HTERT RPE-1 (cell line): ENCODE measurements around the gene CELA2B.
"Not testable (repeated sequence)": the region's sequence is repeated elsewhere in the genome, so short reads cannot be mapped to it uniquely, and the experiment has no call there.

Experiments
- in situ Hi-C: fragments of 300-500 bp; cut with MboI; formaldehyde crosslinking; loops from 4 replicates; pipeline ENCODE4 v1.14.3; 2020; ENCODE audit warnings: low sequenced_read_pairs

Gene CELA2B

DNA sequence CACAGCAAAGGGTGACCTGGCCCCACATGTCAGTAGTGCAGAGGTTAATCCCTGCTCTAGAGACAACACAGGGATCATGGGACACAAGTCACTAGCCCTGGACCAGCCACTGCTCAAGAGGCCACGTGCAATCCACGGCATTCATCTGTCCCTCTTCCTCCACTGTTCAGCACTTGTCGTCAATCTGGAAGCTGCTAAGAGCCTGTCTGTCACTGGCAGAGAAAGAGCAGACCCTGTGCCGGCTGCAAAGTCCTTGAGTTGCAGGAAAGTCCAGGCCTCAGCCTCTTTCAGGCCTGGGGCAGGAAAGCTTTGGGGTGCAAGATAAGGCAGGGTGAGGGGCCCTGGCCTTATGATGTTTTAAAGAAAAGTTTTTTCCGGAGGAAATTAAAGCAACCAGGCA is 16.7 kb downstream of the CELA2B start:
- in situ Hi-C loops: no loop called here

DNA sequence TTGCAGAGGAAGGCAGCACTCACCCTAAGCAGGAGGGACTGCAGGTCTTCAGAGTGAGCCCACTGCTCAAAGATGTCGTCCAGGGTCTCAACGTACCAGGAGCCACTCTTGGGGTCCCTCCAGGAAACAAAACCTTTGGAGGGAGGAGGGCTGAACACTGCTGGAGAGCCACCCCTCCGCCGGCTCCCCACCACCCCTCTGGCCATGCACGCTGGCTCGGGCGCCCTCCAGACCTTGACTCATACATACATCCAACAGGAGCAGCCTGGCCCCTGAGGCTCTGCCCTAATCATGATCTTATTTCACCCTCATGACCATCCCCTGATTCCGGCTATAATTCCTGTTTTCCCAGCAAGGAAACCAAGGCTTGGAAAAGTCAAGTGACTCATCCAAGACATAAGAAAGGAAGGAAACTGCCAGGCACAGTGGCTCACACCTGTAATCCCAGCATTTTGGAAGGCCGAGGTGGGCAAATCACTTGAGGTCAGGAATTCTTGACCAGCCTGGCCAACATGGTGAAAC is 18.0 kb downstream of the CELA2B start:
- in situ Hi-C loops: no loop called here

DNA sequence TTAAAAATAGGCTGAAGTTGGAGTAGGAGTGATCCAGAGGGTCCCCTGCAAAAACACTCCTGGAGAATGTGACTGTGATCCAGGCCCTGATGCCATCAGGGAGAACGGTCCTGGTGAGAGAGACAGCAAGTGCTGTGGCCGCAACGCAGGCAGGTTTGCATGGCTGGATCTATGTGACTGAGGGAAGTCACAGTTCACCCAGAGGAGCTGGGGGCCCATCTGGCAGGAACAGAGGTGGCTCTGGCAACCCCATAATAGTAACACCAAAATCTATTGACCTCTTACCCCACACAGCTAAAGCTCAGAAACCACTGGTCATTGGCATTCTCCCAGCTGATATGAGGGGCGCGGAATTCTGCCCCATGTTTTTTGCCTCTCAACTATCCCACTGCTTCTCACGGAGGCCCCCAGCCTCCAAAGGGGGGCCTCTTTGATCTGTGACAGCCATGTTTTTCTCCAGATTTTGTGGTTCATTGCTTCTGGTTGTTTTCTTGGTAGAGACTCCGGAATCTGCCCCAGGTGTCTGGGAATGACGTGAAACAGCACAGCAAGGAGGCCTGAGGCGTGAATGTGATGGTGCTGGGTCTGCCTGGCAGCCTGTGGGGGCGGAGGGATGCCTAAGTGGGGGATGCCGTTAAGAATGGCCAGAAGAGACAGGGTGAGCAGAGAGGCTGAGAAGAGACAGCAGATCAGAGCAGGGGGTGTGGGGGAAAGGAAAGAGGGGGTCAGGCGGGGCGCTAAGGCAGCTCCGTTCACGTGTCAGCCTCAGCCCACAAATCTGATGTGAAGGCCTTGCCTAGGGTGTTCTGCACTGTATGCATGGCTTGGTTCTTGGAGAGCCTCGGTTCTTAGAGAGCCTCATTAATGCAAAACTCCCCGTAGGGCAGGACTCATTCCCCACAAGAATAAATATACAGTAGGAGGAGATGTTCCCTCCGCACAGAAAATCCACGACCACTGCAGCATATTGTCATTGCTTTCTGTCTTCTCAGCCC is 24.6 kb downstream of the CELA2B start:
- in situ Hi-C loops: no loop called here

DNA sequence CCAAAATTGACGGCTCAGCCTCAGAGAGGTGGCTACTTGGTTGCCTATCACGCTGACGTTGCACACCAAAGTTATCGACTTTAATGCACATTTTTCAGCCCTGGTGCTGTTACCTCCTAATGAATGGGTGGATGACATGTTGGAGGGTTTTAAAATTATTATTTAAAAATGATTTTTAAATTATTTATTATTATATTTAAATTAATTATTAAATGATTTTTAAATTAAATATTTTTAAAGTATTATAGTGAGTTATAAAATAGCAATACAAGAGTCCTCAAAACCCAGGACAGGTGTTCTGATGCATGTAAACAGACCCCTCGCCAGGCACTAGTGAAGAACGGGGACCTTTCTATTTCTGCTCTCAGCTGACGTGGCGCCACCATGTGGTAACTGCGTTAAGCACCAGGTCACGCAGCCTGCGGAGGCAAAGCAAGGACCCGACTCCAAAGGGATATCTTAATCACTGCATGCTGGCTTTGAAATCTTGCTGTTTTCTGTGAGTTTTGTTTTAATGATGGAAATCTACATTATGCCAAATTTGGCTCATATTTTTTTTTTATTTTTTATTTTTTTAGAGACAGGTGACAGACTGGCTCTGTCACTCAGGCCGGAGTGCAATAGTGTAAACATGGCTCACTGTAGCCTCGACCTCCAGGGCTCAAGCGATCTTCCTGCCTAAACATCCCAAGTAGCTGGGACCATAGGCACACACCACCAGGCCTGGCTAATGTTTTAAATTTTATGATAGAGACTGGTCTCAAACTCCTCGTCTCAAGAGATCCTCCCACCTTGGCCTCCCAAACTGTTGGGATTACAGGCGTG is 25.5 kb downstream of the CELA2B start:
- in situ Hi-C loops: no loop called here

DNA sequence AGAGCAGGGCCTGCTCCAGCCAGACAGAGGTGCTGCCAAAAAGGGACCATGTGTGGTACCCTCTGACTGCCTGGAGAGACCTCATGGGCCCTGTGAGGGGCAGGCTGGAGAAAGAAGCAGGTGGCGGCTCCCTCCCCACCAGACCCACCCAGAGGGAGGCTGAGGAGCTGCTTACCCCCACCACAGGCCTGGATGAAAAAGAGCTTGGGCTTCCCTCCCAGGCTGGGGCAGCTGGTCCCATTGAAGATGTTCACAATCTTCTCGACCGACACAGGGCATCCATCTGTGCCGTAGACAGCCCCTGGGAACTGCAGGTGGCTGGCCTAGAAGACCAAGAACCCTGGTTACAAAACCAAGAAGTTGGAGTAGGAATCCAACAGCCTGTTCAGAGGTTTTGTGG is 28.5 kb downstream of the CELA2B start:
- in situ Hi-C loops: no loop called here

DNA sequence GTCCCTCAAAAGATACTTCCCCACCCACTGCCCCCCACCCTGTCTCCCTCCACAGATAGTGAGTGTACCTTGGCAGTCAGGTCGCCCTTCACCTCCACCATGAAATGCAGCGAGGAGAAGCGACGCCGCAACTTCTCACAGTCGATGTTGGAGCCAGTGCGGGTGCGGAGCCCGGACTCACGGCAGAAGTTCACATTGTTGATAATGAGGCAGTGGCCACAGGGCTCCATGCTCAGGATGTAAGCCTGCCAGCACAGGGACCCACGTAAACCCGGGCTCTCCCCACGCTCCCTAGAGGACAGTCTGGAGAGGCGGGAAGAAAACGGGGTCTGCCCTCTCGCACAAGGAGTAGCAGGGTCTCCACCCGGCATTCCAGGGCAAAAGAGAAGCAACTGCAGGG is 30.9 kb downstream of the CELA2B start:
- in situ Hi-C loops: no loop called here

DNA sequence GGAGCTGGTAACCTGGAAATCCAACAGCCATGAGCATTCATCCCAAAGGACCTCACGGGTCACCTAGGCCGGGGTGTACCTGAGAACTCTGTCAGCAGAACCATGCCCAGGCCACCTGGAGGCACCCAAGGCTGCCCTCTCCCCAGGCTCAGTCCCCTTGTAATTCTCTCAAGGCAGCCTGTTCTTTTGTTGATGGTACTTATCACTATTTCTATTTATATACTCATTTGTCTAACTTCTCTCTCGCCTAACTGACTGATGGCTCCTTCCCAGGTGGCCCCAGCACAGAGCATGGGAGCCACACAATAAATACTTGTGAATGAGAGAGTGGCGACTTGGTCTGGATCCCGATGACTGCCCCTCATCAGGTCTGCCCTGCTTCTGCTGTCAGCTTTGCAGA is 31.4 kb downstream of the CELA2B start:
- in situ Hi-C loops: no loop called here

DNA sequence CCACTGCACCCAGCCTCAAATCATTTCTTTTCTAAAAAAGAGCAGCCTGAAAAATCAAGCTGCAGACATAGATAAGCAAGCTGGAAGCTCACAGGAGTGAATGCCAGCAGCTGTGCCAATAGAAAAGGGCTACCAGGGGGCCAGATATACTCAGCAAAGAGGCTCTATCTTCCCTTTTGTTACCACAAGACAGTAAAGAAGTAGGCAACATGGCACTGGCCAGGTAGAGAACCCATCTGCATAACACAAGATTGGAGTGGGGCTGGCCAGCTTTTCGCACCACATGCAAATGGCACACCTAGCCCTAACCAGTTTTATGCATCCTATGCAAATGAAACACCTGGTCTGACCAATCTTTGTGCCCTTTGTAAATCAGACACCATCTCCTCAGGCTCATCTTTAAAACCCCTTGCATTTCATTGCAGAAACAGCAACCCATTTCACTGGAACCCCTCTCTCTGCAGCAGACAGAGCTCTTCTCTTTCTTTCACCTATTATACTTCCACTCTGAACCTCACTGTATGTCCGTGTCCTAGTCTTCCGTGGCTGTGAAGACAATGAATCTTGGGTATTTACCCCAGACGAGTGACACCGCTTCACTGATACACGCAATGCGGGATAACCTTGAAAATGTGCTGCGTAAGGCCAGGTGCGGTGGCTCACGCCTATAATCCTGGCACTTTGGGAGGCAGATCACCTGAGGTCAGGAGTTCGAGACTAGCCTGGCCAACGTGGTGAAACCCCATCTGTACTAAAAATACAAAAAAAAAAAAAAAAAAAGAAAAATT is 33.0 kb downstream of the CELA2B start:
- in situ Hi-C loops: no loop called here

DNA sequence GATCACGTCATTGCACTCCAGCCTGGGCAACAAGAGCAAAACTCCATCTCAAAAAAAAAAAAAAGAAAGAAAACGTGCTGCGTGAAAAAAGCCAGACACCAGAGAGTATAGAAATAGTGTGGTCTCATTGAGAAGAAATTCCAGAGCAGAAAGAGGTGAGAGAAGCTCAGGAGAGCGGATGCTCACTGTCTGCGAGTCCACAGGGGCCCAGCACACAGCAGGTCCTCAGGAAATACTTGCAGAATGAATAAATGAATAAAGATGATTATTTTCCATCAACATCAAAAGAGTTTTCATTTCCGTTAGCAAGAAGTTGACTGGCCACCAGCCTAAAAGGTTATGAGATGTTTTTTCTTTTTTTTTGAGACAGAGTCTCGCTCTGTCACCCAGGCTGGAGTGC is 33.7 kb downstream of the CELA2B start:
- in situ Hi-C loops: no loop called here

DNA sequence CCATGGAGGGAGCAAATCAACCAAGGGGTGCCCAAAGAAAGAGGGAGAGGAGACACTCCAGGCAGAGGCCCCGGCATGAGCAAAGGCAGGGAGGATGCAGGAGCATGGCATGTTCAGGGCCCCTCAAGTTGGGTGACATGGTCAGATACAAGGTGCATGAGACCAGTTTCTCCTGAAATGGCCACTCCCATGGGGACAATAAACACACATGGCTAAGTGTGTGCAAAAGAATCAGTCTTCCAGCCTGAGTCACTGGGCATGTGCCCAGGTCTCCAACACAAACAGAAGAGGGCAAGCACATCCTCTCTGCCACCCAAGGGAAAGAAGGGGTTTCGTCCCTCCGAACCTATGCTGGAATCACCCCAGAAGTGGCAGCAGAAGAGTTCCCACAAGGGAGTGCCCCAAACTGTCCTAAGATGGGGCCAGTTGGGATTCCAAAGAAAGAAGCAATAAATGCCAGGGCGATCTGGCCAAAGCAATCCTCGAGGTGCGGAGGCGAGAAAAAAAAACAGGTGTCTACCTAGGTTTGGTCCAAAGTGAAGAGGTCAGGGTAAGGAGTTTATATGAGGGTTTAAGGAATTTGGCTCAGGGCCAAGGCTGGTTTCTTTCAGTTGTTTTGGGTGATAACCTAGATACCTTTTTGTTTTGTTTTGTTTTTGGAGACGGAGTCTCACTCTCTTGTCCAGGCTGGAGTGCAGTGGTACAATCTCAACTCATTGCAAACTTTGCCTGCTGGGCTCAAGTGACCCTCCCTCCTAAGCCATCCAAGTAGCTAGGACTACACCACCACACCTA is 34.9 kb downstream of the CELA2B start:
- in situ Hi-C loops: no loop called here

DNA sequence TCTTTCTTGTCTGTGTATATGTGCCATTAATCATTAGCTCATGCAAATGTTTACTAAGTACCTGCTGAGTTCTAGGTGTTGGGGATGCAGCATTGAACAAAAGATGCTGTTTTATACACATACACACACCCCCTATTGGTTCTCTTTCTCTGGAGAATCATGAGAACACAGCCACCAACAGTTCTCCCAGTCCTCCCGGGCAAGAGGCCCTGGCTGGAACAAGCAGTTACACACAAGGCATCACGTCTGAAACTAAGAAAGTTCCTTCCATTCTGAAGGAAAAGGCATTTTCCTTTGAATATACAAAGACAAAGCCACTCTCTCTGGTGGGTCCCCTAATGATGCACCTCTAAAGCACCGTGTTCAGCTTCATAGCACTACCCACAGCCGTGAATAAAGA is 37.3 kb downstream of the CELA2B start:
- in situ Hi-C loops: no loop called here

DNA sequence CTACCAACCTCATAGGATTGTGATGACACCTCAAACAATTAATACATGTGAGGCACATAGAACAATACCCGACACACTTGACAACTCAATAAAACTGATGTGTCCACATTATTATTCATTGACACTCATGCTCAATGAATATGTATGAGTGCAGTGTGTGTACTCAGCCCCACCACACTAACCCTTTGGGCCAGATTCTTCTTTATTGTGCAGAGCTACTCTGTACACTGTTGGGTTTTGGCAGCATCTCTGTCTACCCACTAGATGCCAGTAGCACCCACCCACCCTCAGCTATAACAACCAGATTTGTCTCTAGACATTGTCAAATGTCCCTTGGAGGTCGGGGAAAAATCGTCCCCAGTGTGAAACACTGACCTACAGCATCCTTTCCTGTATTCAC is 38.0 kb downstream of the CELA2B start:
- in situ Hi-C loops: no loop called here

DNA sequence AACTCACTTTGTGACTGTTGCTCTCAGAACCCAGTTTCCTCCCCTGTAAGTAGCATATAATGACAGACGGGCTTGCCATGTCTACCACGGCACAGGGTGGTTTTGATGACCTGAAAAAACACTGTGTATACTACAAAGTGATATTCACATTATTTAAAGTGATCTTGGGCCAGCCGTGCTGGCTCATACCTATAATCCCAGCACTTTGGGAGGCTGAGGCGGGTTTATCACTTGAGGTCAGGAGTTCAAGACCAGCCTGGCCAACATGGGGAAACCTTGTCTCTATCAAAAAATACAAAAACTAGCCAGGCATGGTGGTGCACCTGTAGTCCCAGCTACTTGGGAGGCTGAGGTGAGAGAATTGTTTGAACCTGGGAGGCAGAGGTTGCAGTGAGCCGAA is 38.7 kb downstream of the CELA2B start:
- in situ Hi-C loops: not testable (repeated sequence)

DNA sequence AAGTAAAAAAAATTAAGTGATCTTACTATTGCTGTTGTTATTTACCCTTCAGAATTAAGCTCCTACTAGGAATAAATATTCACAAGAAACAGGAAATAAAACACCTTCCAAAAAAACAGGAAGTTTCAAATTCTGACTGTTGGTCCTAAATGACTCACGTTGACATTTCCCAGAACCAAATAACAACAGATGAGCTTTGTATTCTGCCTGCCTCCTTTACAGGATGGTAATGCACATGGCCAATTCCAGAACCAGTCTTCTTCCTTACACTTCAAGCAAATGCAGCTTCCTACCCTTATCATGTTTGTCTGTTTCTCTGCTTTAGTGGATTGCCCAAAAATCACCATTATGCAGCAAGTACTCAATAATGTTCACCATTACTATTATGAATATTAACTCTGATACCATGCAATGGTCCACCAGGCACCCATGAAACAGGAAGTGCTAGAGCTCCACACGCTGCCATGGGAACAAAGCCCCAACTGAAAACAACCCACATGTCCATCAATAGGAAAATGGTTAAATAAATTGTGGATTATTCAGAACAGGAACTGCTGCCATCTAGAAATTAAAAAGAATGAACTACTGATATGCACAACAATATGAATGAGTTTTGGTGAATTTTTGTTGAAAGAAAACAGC is 39.2 kb downstream of the CELA2B start:
- in situ Hi-C loops: no loop called here

DNA sequence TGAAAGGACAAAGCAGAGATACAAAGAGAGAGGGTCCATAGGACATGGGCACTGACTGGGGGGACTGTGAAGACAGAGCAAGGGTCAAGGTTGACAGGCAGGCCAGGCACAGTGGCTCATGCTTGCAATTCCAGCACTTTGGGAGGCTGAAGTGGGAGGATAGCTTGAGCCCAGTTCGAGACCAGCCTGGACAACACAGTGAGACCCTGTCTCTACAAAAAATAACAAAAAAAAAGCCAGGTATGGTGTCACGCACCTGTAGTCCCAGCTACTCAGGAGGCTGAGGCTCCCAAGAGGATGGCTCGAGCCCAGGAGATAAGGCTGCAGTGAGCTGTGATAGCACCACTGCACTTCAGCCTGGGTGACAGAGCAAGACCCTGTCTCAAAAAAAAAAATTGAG is 43.7 kb downstream of the CELA2B start:
- in situ Hi-C loops: no loop called here

DNA sequence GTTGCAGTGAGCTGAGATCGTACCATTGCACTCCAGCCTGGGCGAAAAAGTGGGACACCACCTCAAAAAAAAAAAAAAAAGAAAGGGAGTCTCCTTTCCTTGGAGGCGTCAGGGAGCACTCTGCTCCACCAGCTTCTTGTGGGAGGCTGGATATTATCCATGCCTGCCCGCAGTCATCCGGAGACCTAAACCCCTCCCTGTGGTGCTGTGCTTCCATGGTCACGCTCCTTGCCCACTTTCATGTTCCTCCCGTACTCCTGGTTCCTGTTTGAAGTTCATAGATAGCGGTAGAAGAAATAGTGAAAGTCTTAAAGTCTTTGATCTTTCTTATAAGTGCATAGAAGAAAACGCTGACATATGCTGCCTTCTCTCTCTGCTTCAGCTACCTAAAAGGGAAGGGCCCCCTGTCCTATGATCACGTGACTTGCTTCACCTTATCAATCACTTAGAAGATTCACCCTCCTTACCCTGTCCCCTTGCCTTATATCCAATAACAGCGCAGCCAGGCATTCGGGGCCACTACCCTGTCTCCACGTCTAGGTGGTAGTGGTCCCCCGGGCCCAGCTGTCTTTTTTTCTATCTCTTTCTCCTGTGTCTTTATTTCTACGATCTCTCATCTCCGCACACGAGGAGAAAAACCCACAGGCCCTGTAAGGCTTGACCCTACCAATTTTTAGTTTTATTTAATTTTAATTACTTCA is 45.5 kb downstream of the CELA2B start:
- in situ Hi-C loops: not testable (repeated sequence)

DNA sequence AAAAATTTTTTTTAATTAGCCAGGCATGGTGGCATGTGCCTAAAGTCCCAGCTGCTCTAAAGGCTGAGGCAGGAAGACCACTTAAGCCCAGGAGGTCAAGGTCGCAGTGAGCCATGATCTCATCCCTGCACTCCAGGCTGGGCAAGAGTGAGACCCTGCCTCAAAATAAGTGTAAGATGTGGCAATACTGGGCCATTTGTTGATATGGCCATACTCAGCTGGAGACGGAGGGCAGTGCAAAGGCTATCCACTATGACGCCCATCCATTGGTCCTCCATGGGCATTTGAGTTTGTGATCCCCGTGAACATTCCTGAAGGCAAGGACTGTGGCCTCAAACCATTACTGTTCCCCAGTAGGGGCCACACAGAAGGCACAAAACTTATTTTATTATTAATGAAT is 46.6 kb downstream of the CELA2B start:
- in situ Hi-C loops: no loop called here

DNA sequence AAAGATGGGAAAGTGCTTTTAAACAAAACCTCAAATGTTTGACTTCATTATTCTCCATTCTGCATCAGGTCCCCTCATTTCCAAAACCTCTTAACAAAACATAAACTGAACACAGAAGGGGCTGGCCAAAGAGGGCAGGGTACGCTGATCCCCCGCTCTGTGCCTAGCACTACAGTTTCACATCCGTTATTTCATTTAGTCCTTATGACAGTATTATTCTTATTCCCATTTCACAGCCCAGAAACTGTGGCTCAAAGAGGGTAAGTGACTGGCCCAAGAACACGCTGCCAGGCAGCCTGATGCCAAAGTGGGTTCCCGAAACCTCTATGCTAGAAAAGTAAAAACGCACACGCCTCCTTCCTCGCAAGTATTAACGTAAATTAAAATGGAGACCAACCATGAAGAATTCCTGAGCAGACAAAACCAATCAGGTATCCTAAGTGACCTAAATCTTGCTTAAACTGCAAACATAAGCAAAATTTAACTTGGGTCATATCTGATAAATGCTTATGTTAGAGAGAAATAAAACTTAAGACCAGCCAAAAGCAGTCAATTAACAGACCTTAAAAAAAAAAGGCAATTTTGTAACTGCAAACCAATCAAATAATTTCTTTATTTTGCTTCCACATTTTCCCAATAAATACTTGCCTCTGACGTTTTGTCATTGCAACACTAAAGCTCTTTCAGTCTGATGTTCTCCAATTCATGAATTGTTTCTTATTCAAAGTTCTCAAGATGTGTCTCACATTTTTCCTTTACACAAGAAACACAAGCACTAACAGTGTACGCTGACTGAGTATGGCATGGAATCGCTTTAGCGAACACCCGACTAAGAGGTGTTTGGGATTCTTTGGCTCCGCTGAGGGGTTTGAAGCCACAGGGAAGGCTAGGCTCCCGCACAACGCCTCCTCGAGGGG is 47.5 kb downstream of the CELA2B start:
- in situ Hi-C loops: no loop called here
